CD4-positive, alpha-beta T cell treated with Interferon gamma for 1 hour (primary cell): ENCODE measurements around the gene MUSK.
"Not testable (repeated sequence)": the region's sequence is repeated elsewhere in the genome, so short reads cannot be mapped to it uniquely, and the experiment has no call there.

Experiments
- DNase-seq: peaks from one replicate; pipeline ENCODE4 v3.0.0-alpha.2; 2020

MUSK gene

GRCh38 chr9:110820381-110820780 lies 151.8 kb downstream of the MUSK start:
- DNase-seq, result no peak

GRCh38 chr9:110821064-110821463 lies 152.5 kb downstream of the MUSK start:
- no peak for DNase-seq

GRCh38 chr9:110825129-110825528 lies 156.5 kb downstream of the MUSK start:
- DNase-seq, result not testable (repeated sequence)

GRCh38 chr9:110825950-110826349 lies 157.4 kb downstream of the MUSK start:
- no peak for DNase-seq

GRCh38 chr9:110826400-110826799 lies 157.8 kb downstream of the MUSK start:
- DNase-seq, result not testable (repeated sequence)

GRCh38 chr9:110828264-110828663 lies 159.7 kb downstream of the MUSK start:
- DNase-seq, result no peak

- DNase-seq, result no peak
Observed at GRCh38 chr9:110830495-110830894, 161.9 kb downstream of the MUSK start.

- DNase-seq, result no peak
Observed at GRCh38 chr9:110832926-110833325, 164.3 kb downstream of the MUSK start.

GRCh38 chr9:110835404-110835803 lies 166.8 kb downstream of the MUSK start:
- DNase-seq, result no peak

GRCh38 chr9:110835859-110836271 lies 167.3 kb downstream of the MUSK start:
- DNase-seq, result no peak

- no peak for DNase-seq
Observed at GRCh38 chr9:110837401-110838005, 168.9 kb downstream of the MUSK start.

GRCh38 chr9:110842169-110842568 lies 173.6 kb downstream of the MUSK start:
- DNase-seq, result no peak

- DNase-seq, result no peak
Observed at GRCh38 chr9:110842986-110843385, 174.4 kb downstream of the MUSK start.

GRCh38 chr9:110844121-110844520 lies 175.5 kb downstream of the MUSK start:
- DNase-seq, result no peak

- no peak for DNase-seq
Observed at GRCh38 chr9:110846215-110846614, 177.6 kb downstream of the MUSK start.

- DNase-seq, result no peak
Observed at GRCh38 chr9:110847671-110848070, 179.1 kb downstream of the MUSK start.

- no peak for DNase-seq
Observed at GRCh38 chr9:110850401-110851135, 182.0 kb downstream of the MUSK start.
